Right hindlimb (tissue), 1 donor: ENCODE measurements around the gene TLCD3A.
"Not testable (repeated sequence)": the region's sequence is repeated elsewhere in the genome, so short reads cannot be mapped to it uniquely, and the experiment has no call there.

Source experiments
- DNase-seq: peaks from one replicate; pipeline ENCODE4 v3.0.0-alpha.2; 2018

TLCD3A gene

GRCh38 chr17:708132-708531, 24.3 kb upstream of the TLCD3A start:
- DNase-seq = no peak

- DNase-seq = no peak
Measured at GRCh38 chr17:718075-718474, 14.3 kb upstream of the TLCD3A start.

GRCh38 chr17:720706-721539, 11.5 kb upstream of the TLCD3A start:
- no peak for DNase-seq

GRCh38 chr17:721540-721937, 10.9 kb upstream of the TLCD3A start:
- DNase-seq = no peak

GRCh38 chr17:725084-725483, 7.3 kb upstream of the TLCD3A start:
- DNase-seq = no peak

- DNase-seq = no peak
Measured at GRCh38 chr17:725746-726145, 6.7 kb upstream of the TLCD3A start.

GRCh38 chr17:726271-726919, 6.0 kb upstream of the TLCD3A start:
- DNase-seq = no peak

- DNase-seq = no peak
Measured at GRCh38 chr17:728911-729310, 3.5 kb upstream of the TLCD3A start.

GRCh38 chr17:731644-732066, 741 bp upstream of the TLCD3A start:
- DNase-seq = no peak

- no peak for DNase-seq
Measured at GRCh38 chr17:732902-733720, 715 bp downstream of the TLCD3A start.

- DNase-seq = no peak
Measured at GRCh38 chr17:733743-734142, 1.3 kb downstream of the TLCD3A start.

- no peak for DNase-seq
Measured at GRCh38 chr17:737561-738113, 5.2 kb downstream of the TLCD3A start.

- DNase-seq = no peak
Measured at GRCh38 chr17:740240-741017, 8.0 kb downstream of the TLCD3A start.

GRCh38 chr17:742147-742793, 9.9 kb downstream of the TLCD3A start:
- no peak for DNase-seq

- no peak for DNase-seq
Measured at GRCh38 chr17:743139-743538, 10.7 kb downstream of the TLCD3A start.

GRCh38 chr17:744937-745336, 12.5 kb downstream of the TLCD3A start:
- DNase-seq = no peak

- DNase-seq = no peak
Measured at GRCh38 chr17:745406-745805, 13.0 kb downstream of the TLCD3A start.

- DNase-seq = no peak
Measured at GRCh38 chr17:746181-746580, 13.8 kb downstream of the TLCD3A start.

GRCh38 chr17:746783-747629, 14.6 kb downstream of the TLCD3A start:
- DNase-seq = no peak

- not testable (repeated sequence) for DNase-seq
Measured at GRCh38 chr17:748604-749003, 16.2 kb downstream of the TLCD3A start.

- DNase-seq = not testable (repeated sequence)
Measured at GRCh38 chr17:749359-749758, 17.0 kb downstream of the TLCD3A start.
